A549 (cell line): ENCODE measurements around the gene OXSM. TPM values are rescaled to one million over a fixed set of nuclear protein-coding genes. Genes with fewer than 3 reads are reported as not detected.

Source experiments
- ATAC-seq, 2 experiments: fragments of 200-7000 bp in 1 of 2; fragments of >200 bp in 1 of 2; cut with Nextera tagmentation in 1 of 2; cut with Tn5 transposase in 1 of 2; 3 replicates each; pipeline versions ENCODE4 v1.8.0 to v1.9.1; 2018 to 2020; ENCODE audit warnings: mild to moderate bottlenecking in 1 of 2, moderate library complexity in 1 of 2
- CTCF ChIA-PET: fragments of 300-600 bp; sonication (Branson Sonifier 250); formaldehyde crosslinking; extraction: SDS; loops from one replicate; lab custom pipeline; 2021; ENCODE audit warnings: antibody characterized with exemption, inconsistent platforms; lab: Yijun Ruan, JAX
- POLR2A ChIA-PET: fragments of 350-600 bp; formaldehyde crosslinking; extraction: SDS; loops from one replicate; lab custom pipeline; 2021; ENCODE audit warnings: antibody characterized with exemption, inconsistent platforms; lab: Yijun Ruan, JAX
- DNase-seq, 2 experiments: peaks; one replicate each; pipeline versions ENCODE4 v3.0.0 to v3.0.0-alpha.2; 2011 to 2016; ENCODE audit warnings: low read depth in 1 of 2, low spot score in 1 of 2
- FAIRE-seq: peaks from 2 replicates; lab custom pipeline; 2011; peaks lifted over from hg19 to GRCh38; lab: Jason Lieb, UNC
- H3K27ac ChIP-seq, 2 experiments: fragments of >200 bp; sonication (Bioruptor Twin); formaldehyde crosslinking; 3 replicates each; pipeline ENCODE4 v1.5.1; 2016 to 2017
- H3K4me1 ChIP-seq: fragments of >200 bp; sonication (Bioruptor Twin); formaldehyde crosslinking; 3 replicates; pipeline ENCODE4 v1.6.1; 2016
- H3K4me2 ChIP-seq: fragments of >200 bp; sonication (Bioruptor Twin); formaldehyde crosslinking; 3 replicates; pipeline ENCODE4 v1.6.1; 2016
- H3K4me3 ChIP-seq: fragments of >200 bp; sonication (Bioruptor Twin); formaldehyde crosslinking; 3 replicates; pipeline ENCODE4 v1.5.1; 2016
- H3K9me3 ChIP-seq: fragments of >200 bp; sonication (Bioruptor Twin); formaldehyde crosslinking; 3 replicates; pipeline ENCODE4 v1.6.1; 2016
- CEBPB ChIP-seq, 2 experiments: fragments of >200 bp in 1 of 2; sonication (Bioruptor Twin) in 1 of 2; formaldehyde crosslinking in 1 of 2; IDR thresholded peaks; 2 replicates each; pipeline ENCODE4 v1.6.1; 2012 to 2016
- CHD2 ChIP-seq: fragments of 150-350 bp; IDR thresholded peaks from 2 replicates; pipeline ENCODE4 v1.6.1; 2014; ENCODE audit warnings: low read length; ENCODE audit not compliant: partially characterized antibody
- CHD4 ChIP-seq: fragments of 200-600 bp; sonication (generic); IDR thresholded peaks from 2 replicates; pipeline ENCODE4 v1.6.1; 2016; ENCODE audit warnings: antibody characterized with exemption, mild to moderate bottlenecking, borderline replicate concordance
- CTCF ChIP-seq: fragments of >200 bp; sonication (Bioruptor Twin); formaldehyde crosslinking; IDR thresholded peaks from 3 replicates; pipeline ENCODE4 v1.5.1; 2016
- E2F6 ChIP-seq: IDR thresholded peaks from 2 replicates; pipeline ENCODE4 v1.6.1; 2012; ENCODE audit warnings: low read depth, borderline replicate concordance
- ELK1 ChIP-seq: fragments of 150-350 bp; IDR thresholded peaks from 2 replicates; pipeline ENCODE4 v1.6.1; 2014; ENCODE audit warnings: low read depth, mild to moderate bottlenecking, low read length
- EP300 ChIP-seq, 2 experiments: fragments of >200 bp; sonication (Bioruptor Twin); formaldehyde crosslinking; IDR thresholded peaks; 2 replicates in 1 of 2; 3 replicates in 1 of 2; pipeline ENCODE4 v1.6.1; 2016 to 2017
- ESRRA ChIP-seq: fragments of 150-350 bp; IDR thresholded peaks from 2 replicates; pipeline ENCODE4 v1.6.1; 2014; ENCODE audit warnings: mild to moderate bottlenecking, low read length, borderline replicate concordance
- FOSB ChIP-seq: fragments of 250-450 bp; sonication (Bioruptor Pico); IDR thresholded peaks from 2 replicates; pipeline ENCODE4 v1.5.0; 2020; ENCODE audit warnings: mild to moderate bottlenecking, moderate library complexity
- FOSL2 ChIP-seq, 2 experiments: fragments of 450-650 bp in 1 of 2; fragments of >200 bp in 1 of 2; sonication (Bioruptor Twin) in 1 of 2; formaldehyde crosslinking; IDR thresholded peaks; 2 replicates each; pipeline versions ENCODE4 v1.5.0 to v1.6.1; 2016 to 2020; ENCODE audit warnings: mild to moderate bottlenecking in 1 of 2, moderate library complexity in 1 of 2
- FOXS1 ChIP-seq: fragments of 250-450 bp; sonication (Bioruptor Pico); IDR thresholded peaks from 2 replicates; pipeline ENCODE4 v1.5.0; 2020; ENCODE audit warnings: mild to moderate bottlenecking, moderate library complexity
- HDAC2 ChIP-seq: fragments of 200-600 bp; sonication (generic); IDR thresholded peaks from 2 replicates; pipeline ENCODE4 v1.6.1; 2016
- HEYL ChIP-seq: fragments of 250-450 bp; sonication (Bioruptor Pico); IDR thresholded peaks from 2 replicates; pipeline ENCODE4 v1.8.0; 2021; ENCODE audit warnings: mild to moderate bottlenecking, moderate library complexity
- HOXB13 ChIP-seq: fragments of 250-450 bp; sonication (Bioruptor Pico); IDR thresholded peaks from 2 replicates; pipeline ENCODE4 v1.5.0; 2020; ENCODE audit warnings: low read depth, mild to moderate bottlenecking, moderate library complexity
- JUNB ChIP-seq: fragments of >200 bp; sonication (Bioruptor Twin); formaldehyde crosslinking; IDR thresholded peaks from 2 replicates; pipeline ENCODE4 v1.6.1; 2016
- MAFK ChIP-seq: fragments of 450-650 bp; IDR thresholded peaks from 2 replicates; pipeline ENCODE4 v1.6.1; 2014; ENCODE audit not compliant: partially characterized antibody
- MAZ ChIP-seq: fragments of 150-350 bp; IDR thresholded peaks from 2 replicates; pipeline ENCODE4 v1.6.1; 2014; ENCODE audit warnings: antibody characterized with exemption, low read depth, low read length, borderline replicate concordance
- MYC ChIP-seq: IDR thresholded peaks from 2 replicates; pipeline ENCODE4 v1.6.1; 2012; ENCODE audit warnings: mild to moderate bottlenecking, inconsistent platforms, low read length, improper control_type of control experiment, borderline replicate concordance
- PHF8 ChIP-seq: fragments of 200-600 bp; sonication (generic); IDR thresholded peaks from 2 replicates; pipeline ENCODE4 v1.6.1; 2016; ENCODE audit warnings: low read depth, mild to moderate bottlenecking, antibody characterized with exemption, moderate library complexity, borderline replicate concordance
- POLR2AphosphoS2 ChIP-seq: conservative IDR thresholded peaks from 2 replicates; pipeline ENCODE4 v1.6.1; 2012; ENCODE audit warnings: low read length, improper control_type of control experiment, inconsistent platforms
- REST ChIP-seq: fragments of 200-600 bp; sonication (generic); IDR thresholded peaks from 2 replicates; pipeline ENCODE4 v1.6.1; 2016; ENCODE audit warnings: antibody characterized with exemption, mild to moderate bottlenecking, moderate library complexity
- RNF2 ChIP-seq: fragments of 200-600 bp; sonication (generic); IDR thresholded peaks from 2 replicates; pipeline ENCODE4 v1.6.1; 2016; ENCODE audit warnings: low read depth, mild to moderate bottlenecking, antibody characterized with exemption, moderate library complexity, borderline replicate concordance
- SMC3 ChIP-seq: fragments of >200 bp; sonication (Bioruptor Twin); formaldehyde crosslinking; IDR thresholded peaks from 3 replicates; pipeline ENCODE4 v1.6.1; 2018; ENCODE audit warnings: inconsistent platforms
- ZC3H11A ChIP-seq: fragments of 450-650 bp; IDR thresholded peaks from 2 replicates; pipeline ENCODE4 v1.6.1; 2014; ENCODE audit warnings: antibody characterized with exemption, mild to moderate bottlenecking
- WGBS: methylation state at CpG from one replicate; pipeline ENCODE4 v1.1.6; 2017; ENCODE audit errors: missing lambda C conversion rate; 5-methylcytosine and 5-hydroxymethylcytosine counted together
- polyA plus RNA-seq, 4 experiments: library from polyadenylated mRNA; depleted of rRNA in 3 of 4; stranded (reverse); fragments of >200 nt; fragmentation: RNase III in 1 of 4; extraction: RNeasy Plus Mini Kit Qiagen cat#74134 plus additional on column Dnase treatment in 1 of 4; gene quantifications; 2 replicates in 3 of 4; 3 replicates in 1 of 4; pipeline ENCODE4 v1.2.3, GENCODE V29; 2011 to 2017

OXSM gene
- polyA plus RNA-seq, 2 of the 4 experiments (the other 2 are of a cell fraction) = 19.1 to 43.9 TPM

- TF ChIP-seq CHD4 (no peak), REST (no peak), ESRRA (no peak), HEYL (CRISPR knock-in tag) (no peak), MYC (no peak), HDAC2 (no peak), FOSB (CRISPR knock-in tag) (no peak), CEBPB (IDR thresholded peaks at IDR 0.05) (peak; percentile 73 to 92; a peak in 3 of 4 replicates), E2F6 (peak; percentile 54; the same call in 1 of the 2 replicates), CHD2 (no peak), MAZ (no peak), FOXS1 (CRISPR knock-in tag) (no peak), EP300 (IDR thresholded peaks at IDR 0.05) (no peak), ZC3H11A (no peak), FOSL2 (IDR thresholded peaks at IDR 0.05) (no peak), FOSL2 (CRISPR knock-in tag; IDR thresholded peaks at IDR 0.05) (no peak)
- TF ChIP-seq, all 56 proteins: peak for 4
Measured at GRCh38 chr3:25783661-25784512, 6.0 kb upstream of the OXSM start (continued).

GRCh38 chr3:25784971-25785370, 4.9 kb upstream of the OXSM start:
- Histone ChIP-seq H3K4me2 (no peak overlapping the region), H3K27ac (no peak overlapping the region), H3K4me1 (peaks cover 24% of the 10 kb centered on the region; the same call in 2 of the 3 replicates), H3K4me3 (no peak overlapping the region), H3K9me3 (no peaks in the 10 kb centered on the region)
- DNase-seq (no peak), ATAC-seq (no peak), FAIRE-seq (no peak)
- 86% methylated on average over 1 of the region's 1 CpG for WGBS
- CTCF ChIA-PET = interaction anchor here (1.0 kb wide), 1 partner anchor 9 kb away, joined by 3 read pairs; no protein-coding TSS in a partner anchor
- TF ChIP-seq HOXB13 (CRISPR knock-in tag) (no peak), POLR2AphosphoS2 (no peak), MYC (no peak), EP300 (IDR thresholded peaks at IDR 0.05) (no peak), CTCF (no peak), PHF8 (no peak), RNF2 (no peak), JUNB (no peak), ELK1 (no peak), MAFK (no peak), SMC3 (no peak)
- POLR2A ChIA-PET = no interaction called here
